GM21528 (cell line): ENCODE data around the gene ARID3B.

Experiments used
- ATAC-seq: cut with Tn5 transposase; IDR thresholded peaks from one replicate; pipeline ENCODE4 v1.9.1; 2021; ENCODE audit warnings: mild to moderate bottlenecking, moderate library complexity; ENCODE audit not compliant: unreplicated experiment, low FRiP score

Gene ARID3B

DNA sequence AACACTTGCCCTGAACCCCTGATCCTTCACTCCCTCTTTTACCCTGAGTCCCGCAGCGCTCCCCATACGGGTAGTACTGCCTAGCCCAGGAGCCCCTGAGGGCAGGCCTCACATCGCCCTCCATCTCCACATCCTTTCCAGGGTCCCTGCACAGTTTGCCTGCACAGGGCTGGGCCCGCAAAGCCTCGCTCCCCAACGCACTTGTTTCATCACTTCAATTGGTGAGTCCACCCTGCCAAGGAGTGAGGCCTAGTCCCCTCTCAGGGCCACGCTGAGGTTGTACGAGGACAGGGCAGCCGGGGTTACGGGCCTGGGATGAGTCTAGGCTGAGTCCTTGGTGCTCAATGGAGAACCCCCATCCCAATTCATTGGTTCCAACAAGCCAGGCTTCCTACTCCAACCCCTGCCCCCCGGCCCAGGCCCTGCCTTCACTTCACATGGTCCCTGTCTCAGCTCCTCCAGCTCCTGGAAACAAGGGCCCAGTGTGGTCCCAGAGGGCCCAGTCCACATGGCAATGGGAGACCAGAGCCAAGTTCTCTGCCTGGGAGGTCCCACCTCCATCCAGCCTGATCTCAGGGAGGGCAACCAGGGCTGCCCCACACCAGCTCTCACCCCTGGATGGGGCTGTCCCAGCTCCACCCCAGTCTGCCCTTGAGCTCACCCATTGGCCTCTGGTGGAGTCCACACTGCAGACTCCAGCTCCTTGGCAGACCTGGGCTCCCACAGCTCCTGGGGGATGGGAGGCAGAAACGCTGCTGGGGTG, 62.2 kb downstream of the ARID3B start:
- ATAC-seq: no peak

DNA sequence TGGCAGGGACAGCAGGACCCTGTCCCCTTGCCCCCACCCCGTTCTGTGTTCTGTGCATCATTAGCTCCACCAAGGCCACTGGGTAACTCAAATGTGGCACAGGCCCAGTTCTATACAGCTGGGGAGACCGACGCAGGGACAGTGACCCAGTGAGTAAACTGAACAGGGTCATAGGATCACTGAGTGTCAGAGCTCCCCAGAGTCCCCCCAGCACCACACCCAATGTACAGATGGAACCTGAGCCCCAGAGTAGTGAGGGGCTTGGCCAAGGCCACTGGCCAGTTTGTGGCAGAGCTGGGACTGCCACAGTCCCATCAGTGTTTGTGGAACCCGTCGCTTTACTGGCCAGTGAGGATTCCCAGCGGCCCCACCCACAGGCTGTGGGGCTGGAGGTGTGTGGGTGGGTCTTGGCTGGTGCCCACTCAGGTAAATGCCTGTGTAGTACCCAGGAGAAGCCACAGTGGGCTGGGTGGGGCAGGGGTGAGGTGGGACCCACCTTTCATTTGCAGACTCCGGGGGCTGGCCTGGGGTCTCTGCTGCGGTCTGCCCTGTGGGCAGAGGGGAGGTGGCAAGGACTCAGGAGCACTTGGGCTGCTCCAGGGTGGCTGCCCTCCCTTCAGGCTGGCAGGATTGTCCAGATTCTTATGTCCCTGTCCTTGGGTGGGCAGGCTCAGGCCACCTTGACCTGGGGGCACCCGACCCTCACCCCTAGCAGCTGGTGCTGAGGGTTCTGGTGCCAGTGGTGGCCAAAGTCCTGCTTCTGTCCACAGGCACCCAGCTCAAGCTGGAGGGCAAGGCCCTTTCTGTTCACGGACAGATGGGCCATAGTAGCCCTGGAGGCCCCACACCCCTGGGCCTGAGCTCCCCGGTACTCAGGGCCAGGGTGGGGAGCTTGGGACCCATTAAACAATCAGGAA, 63.0 kb downstream of the ARID3B start:
- ATAC-seq: no peak

DNA sequence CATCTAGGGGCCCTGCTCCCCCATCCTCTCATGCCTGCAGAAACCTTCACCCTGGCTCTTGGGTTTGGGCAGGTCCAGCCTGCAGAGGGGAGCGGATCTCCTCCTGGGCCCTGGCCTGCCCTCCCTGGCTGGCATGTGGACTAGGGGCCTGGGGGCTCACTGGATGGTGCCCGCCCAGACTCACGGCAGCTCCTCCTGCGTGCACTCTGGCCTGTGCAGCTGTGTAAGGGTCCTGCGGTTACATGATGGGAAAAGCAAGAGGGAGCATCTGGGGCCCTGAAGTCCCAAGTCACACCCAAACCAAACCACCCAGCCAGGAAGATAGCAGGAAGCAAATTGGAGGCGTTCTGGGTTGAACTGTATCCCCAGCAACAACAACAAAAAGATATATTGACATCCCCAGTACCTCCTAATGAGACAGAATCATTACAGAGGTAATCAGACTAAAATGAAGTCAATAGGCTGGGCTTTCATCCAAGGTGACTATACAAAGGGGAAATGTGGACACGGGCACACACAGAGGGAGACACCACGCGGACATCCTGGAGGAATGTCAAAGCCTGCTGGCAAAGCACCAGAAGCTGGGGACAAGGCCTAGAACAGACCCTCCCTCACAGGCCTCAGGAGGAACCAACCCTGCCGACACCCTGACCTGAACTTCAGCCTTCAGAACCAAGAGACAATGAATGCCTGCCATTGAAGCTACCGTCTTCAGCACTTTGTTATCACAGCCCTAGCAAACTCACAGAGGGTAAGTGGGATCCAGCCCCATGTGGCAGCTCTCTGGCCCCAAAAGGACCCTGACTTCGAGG, 64.2 kb downstream of the ARID3B start:
- no peak for ATAC-seq

DNA sequence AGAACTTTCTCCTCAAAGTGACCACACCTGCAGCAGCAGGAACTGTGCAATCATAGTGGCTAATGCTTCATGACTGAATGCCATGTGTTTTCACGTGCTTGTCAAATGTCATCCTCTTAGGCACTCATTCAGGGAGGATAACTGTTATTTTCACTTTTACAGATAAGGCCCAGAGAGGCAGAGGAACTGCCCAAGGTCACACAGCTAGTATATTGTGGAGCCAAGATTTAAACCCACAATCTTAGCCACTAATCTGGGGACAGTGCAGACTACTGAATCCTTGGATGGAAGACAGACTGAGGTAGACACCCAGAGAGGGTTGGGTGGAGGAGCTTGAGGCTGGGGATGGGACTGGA, 64.8 kb downstream of the ARID3B start:
- no peak for ATAC-seq

DNA sequence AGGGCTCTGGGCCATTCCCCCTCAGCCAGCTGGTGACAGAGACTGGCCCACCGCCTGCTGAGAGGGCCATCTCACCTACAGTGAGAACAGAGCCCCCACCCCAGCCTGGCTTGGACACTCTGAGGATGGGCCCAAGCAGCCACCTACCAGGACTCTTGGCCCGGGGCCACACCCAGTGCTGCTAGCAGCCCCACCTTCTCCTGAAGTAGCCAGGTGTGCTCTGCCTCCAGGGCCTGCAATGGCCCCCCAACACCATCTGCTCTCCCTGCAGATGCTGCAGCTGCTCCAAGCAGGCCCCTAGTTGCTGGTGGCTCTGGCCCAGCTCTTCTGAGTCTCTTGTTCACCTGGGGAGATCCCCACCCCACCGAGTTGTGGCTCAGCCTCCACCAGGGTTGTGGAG, 67.8 kb downstream of the ARID3B start:
- ATAC-seq: no peak

DNA sequence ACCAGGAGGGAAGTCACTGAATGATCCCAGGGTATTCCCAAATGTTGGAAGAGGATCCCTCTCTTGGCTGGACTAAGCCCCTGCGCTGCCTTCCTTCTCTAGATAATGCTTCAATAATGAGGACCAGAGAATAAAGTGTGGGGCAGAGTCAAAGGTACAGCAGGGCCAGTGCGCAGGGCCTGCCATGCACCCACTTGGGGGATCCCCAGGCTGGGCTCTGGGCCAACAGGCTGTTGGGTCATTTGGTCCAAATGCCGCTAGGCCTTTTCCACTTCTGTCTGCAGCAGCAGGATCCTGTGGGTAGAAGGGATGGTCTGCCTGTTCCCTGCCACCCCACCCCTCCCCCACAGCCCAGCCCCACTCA, 68.9 kb downstream of the ARID3B start:
- no peak for ATAC-seq

DNA sequence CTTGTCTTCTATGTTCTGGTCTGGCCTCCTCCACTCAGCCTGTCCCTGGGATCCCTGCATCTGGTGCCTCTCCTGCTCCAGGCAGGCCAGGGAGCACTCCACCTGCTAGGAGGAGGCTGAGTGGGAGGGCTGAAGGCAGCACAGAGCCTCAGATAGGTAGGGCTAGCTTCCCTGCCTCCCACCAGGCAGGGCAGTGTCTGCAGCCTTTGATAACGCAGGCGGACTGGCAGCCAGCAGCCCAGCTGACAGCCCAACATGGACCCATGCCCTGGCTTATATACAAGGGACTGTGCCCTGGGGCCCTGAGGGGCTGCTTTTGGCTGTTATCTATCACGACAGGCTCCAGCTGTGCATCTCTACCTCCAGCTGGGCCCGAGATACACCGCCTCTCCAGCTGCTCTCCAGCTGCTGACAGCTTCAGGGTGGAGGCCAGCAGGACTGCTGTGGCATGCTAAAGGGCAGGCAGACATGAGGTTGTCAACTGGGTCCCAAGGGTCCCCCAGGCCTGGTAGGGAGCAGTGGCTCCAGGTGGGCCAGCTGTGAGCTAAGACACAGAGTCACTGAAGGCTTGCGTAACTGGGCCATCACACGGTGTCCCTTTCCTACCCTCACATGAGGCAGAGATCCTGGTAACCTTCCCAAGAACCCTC, 69.4 kb downstream of the ARID3B start:
- no peak for ATAC-seq

DNA sequence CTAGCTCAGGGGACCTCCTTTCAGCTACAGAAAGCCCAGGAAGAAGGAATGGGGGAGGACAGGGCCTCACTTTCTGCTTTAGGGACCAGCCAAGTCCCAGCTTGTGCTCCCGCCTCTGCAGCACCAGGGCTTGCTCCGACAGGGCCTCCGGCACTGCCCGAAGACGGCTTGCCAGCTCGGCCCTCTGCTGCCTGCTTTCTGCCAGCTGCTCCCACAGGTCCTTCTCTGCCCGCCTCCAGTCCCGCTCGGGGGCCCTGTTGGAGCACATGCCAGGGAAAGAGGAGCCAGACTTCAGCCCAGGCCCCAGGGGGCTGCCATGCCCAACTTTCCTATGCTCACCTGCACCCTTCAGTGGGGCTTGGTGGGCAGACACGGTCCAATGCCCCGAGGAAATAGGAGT, 70.3 kb downstream of the ARID3B start:
- no peak for ATAC-seq

DNA sequence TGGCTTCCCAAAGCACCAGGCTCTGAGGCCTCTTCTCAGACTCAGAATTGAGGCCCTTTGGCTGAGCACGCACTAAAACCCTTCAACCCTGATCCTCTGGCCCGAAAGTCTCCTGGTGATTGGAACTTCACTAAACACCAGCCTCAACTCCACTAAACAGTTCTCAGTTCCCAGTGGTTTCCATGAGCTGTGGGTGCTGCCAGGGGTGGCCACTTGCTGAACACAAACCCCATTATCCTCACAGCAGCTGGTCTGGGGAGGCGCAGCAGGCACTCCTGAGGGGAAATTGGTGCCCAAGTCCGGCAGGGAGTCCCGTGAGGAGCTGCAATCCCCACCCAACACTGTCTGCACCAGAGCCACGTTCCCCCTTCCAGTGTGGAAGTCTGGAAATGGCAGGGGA, 70.8 kb downstream of the ARID3B start:
- ATAC-seq: no peak

DNA sequence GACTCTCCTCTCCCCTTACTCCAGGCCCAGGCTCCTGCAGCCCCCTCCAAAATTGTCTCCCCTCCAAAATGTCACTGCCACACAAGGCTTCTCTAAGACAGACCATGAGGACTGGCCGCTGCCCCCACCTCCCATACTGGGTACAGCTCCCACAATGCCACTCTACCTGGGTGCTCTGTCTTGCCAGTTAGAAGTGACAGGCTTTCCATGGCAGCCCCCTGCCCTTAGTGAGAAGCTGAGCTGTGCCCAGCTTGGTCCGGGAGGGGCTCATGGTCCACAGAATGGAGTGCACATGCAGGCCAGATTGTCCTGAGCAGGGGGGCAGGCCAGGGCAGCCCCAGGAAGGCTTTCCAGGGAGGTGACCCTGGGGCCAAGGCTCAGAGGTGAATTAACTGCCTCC, 71.7 kb downstream of the ARID3B start:
- ATAC-seq: no peak

DNA sequence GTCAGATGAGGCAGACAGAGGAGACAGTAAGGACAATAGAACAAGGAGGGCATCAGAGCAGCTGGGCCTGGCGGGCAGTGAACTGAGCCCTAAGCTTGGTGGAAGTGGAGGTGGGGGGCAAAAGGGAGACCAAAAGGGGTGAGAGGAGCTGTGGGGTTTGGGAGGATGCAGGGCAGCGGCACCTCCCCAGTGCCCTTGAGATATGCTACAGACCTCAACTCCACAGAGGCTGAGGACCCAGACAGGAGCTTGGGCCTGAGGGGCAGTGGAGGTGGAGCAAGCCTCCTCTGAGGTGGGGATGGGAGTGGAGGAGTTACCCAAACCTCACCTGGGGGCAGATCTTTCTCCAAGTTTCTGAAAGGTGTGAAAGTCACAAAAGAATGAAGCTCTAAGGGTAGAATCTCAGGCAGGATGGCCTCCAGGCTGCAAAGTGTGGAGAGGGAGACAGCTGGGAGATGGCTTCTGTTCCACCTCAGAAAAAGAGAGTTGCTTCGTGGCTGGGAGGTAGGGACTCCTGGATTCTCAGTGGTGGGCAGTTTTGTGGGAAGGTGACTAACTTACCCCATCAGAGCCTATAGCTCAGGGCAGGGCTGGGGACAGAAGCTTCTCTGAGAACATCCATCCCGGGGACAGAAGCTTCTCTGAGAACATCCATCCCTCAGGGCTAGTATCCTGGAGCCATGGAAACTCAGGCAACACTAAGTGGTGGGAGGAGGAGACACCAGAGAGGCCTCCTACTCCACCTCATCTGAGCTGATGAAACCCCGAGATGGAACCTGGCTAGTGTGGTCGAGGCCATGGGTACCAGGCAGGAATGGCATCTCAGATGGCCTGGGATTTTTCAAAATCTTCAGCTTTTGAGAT, 72.3 kb downstream of the ARID3B start:
- no peak for ATAC-seq

DNA sequence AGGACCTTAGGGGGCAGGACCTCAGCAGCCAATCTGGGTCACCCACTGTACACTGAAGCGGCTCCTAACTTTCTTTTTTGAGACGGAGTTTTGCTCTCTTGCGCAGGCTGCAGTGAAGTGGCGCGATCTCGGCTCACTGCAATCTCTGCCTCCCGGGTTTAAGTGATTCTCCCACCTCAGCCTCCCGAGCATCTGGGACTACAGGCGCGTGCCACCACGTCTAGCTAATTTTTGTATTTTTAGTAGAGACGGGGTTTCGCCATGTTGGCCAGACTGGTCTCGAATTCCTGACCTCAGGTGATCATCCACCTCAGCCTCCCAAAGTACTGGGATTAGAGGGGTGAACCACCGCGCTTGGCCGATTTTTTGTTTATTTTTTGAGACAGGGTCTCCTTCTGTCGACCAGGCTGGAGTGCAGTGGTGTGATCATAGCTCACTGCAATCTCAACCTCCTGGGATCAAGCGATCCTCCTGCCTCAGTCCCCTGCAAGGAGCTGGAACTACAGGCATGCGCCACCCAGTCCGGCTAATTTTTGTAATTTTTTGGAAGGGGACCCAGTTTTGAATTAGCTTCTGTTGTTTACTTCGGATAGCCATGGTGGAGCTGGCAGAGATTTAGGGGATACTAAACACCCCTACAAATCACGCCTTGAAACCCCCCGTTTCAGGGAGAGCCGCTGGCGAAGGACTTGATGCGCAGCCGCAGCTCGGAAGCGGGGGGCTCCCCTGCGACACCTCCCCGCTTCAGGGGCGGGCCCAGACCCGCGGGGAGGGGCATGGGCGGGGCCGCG, 73.1 kb downstream of the ARID3B start:
- no peak for ATAC-seq

DNA sequence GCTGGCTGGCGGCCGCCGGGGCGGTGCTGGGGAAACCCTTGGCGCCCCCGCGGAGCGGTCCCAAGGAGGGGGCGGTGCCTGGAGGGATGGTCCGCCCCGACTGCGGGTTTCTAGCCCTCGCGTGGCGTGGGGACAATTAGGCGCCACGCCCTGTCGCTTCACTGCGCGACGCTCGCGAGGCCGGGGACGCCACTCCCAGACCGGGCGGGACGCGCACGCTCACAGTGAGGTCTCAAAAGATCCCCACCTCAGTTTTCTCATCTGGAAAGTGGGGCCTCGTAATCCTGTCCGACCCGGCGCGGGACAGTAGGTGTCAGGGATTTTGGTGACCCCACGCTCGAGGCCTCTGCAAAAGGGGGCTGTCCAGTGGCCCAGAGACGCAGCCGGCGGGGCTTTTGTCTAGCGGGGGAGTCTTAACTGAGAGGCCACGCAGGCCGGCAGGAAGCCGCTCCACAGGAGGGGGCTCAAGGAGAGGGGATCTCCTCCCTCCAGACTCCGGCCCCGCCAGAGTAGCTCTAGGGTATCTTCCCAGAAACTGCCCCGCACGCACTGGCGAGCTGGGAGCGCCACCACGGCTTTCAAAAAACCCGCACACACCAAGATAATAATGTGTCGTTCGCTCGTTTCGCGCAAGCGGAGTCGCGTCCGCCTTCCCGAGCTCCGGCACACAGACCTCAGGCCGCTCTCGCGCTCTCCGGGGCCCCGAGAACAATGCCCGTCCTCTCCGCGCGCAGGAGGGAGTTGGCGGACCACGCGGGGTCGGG, 73.9 kb downstream of the ARID3B start:
- peak; percentile 48 for ATAC-seq

DNA sequence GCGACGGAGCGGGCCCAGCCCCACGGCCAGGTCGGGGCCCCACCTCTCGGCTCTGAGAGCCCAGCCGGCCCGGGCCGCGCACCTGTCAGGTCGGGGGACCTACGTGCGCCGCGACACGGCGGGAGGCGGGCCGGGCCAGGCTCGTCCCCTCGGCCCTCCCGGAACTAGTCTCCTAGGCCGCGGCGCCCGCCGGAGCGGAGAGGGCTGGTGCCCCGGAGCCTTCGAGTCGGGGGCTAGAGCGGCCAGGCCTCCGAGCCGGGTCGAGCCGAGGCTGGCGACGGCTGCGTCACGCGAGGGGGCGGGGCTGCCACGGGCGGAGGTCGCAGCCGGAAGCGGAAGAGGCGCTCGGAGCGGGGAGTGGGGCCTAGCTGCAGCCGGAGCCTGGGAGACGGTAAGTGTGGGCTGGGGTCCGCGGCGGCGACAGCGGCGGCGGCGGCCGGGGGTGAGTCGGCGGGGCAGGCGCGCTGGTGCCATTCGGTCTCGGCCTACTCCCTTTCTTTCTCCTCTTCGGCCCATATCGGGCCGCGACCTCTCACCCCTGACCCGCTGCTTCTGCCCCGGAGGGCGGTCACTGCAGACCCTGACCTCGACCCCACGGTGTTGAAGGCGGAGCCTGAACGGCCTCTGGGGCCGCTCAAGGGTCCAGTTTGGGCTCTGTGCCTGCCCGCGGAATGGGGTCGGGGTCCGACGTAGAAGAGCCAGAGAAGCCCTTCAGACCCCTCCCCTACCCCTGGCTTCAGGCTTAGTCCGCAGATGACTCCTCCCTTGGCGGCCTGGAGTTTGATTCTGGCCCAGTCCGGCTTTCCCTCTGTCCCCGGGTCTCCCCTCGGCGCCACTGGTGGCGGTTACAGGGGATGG, 74.7 kb downstream of the ARID3B start, which contains the start of gene CLK3:
CLK3 (plus strand) TSS at position 329 of the 858 bp plus-strand sequence. CDS start 3,361 bp downstream, outside the sequence.
- ATAC-seq: peak; percentile 63

DNA sequence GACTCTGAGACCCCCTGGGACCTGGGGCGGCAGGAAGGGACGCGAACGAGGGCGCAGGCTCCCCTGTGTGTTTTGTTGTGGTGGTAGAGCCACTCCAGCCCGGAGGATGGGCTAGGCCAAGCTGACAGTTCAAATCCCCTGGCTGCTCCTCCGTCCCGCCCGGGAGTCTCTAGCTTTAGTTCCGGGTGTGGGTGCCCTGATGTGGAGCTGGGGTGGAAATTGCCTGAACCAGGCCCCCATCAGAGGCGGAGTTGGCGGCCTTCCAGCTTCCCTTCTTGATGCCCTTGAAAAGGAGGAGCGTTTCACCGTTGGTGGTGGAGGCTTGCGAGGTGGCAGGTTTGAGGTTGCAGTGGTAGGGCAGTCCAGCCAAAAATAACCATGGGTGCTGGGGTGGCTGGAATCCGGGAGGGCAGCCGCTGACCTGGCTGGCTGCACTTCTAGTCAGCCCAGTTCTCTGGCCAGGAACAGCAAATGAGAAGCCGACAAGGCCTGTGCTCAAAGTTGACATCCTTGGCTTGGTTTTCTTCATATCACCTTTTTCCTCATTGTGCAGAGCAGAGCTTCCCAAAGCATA, 75.4 kb downstream of the ARID3B start:
- ATAC-seq: no peak

DNA sequence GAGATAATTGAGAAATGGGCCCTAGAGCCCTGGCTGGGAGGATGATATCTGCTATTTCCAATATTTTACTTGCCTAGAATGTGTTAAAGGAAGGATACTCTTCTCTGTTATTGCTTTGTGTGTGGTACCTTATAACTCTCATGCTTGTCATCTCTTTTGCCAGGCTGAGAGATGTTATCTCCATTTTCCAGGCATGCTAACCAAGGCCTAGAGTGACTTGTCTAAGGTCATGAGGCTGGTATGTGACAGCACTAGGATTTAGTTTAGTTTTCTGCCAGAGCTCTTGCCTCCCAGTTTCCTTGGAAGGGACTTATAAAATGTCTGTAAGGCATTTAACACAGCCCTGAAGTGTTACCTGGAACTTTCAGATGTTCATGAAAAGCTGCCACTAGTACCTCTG, 76.0 kb downstream of the ARID3B start:
- ATAC-seq: no peak
